ENCODE measurements around the gene KIF21B.
A peak's percentile ranks its signal among the peaks of the same experiment; 100 is the strongest.

GRCh38 chr1:201053155-201053860 lies 29.8 kb upstream of the KIF21B start:
- no peak for TF ChIP-seq BRCA1 (IDR thresholded peaks at IDR 0.05; ENCODE audit: low read depth, low read length)
- TF ChIP-seq ZNF274 (IDR thresholded peaks at IDR 0.05; ENCODE audit: borderline replicate concordance, extremely low read depth, low read length), result no peak
- no peak for TF ChIP-seq POLR2AphosphoS5 (IDR thresholded peaks at IDR 0.05; ENCODE audit: low read depth, low read length)
- TF ChIP-seq, protein P1, sequence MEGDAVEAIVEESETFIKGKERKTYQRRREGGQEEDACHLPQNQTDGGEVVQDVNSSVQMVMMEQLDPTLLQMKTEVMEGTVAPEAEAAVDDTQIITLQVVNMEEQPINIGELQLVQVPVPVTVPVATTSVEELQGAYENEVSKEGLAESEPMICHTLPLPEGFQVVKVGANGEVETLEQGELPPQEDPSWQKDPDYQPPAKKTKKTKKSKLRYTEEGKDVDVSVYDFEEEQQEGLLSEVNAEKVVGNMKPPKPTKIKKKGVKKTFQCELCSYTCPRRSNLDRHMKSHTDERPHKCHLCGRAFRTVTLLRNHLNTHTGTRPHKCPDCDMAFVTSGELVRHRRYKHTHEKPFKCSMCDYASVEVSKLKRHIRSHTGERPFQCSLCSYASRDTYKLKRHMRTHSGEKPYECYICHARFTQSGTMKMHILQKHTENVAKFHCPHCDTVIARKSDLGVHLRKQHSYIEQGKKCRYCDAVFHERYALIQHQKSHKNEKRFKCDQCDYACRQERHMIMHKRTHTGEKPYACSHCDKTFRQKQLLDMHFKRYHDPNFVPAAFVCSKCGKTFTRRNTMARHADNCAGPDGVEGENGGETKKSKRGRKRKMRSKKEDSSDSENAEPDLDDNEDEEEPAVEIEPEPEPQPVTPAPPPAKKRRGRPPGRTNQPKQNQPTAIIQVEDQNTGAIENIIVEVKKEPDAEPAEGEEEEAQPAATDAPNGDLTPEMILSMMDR (IDR thresholded peaks at IDR 0.05; ENCODE audit: control extremely low read depth in 1 of 3, insufficient read depth in 1 of 3, low read depth in 1 of 3, low read length in 3 of 3), result peak; percentile 22 to 53 (median 42); a peak in 3 of 4 replicates
- no peak for TF ChIP-seq CHD2 (IDR thresholded peaks at IDR 0.05; ENCODE audit: low read length)
- no peak for TF ChIP-seq EP300 (IDR thresholded peaks at IDR 0.05; ENCODE audit: borderline replicate concordance in 1 of 2, low read depth in 2 of 2, low read length in 2 of 2)
- no peak for TF ChIP-seq KDM5A (IDR thresholded peaks at IDR 0.05; ENCODE audit: low read length)
- no peak for TF ChIP-seq POLR2A (IDR thresholded peaks at IDR 0.05; ENCODE audit: control extremely low read depth in 1 of 2, low read depth in 2 of 2, low read length in 2 of 2)
- peak in 1 of 2 experiments; percentile 17; a peak in 1 of 4 replicates for TF ChIP-seq RAD21 (IDR thresholded peaks at IDR 0.05 in 1 of 2, conservative IDR thresholded peaks at IDR 0.05 in 1 of 2; ENCODE audit: low read depth in 2 of 2, low read length in 2 of 2)
- TF ChIP-seq, protein P2, sequence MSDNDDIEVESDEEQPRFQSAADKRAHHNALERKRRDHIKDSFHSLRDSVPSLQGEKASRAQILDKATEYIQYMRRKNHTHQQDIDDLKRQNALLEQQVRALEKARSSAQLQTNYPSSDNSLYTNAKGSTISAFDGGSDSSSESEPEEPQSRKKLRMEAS (IDR thresholded peaks at IDR 0.05), result no peak
- TF ChIP-seq GABPA (IDR thresholded peaks at IDR 0.05; ENCODE audit: borderline replicate concordance, insufficient read depth, low read length), result no peak
- TF ChIP-seq SP2 (IDR thresholded peaks at IDR 0.05; ENCODE audit: low read length), result no peak
- TF ChIP-seq SAP30 (IDR thresholded peaks at IDR 0.05; ENCODE audit: insufficient read depth, insufficient replicate concordance, low read length), result no peak
